Stimulated activated CD8-positive, alpha-beta memory T cell treated with anti-CD3 and anti-CD28 coated beads, Interleukin-15, amount 100 ng/mL, for 1 hour (primary cell): ENCODE measurements around the gene DUSP5.
"Not testable (repeated sequence)": the region's sequence is repeated elsewhere in the genome, so short reads cannot be mapped to it uniquely, and the experiment has no call there.

Experiments
- DNase-seq: peaks from one replicate; pipeline ENCODE4 v3.0.0-alpha.2; 2020; ENCODE audit warnings: low read depth

Gene DUSP5, protein sequence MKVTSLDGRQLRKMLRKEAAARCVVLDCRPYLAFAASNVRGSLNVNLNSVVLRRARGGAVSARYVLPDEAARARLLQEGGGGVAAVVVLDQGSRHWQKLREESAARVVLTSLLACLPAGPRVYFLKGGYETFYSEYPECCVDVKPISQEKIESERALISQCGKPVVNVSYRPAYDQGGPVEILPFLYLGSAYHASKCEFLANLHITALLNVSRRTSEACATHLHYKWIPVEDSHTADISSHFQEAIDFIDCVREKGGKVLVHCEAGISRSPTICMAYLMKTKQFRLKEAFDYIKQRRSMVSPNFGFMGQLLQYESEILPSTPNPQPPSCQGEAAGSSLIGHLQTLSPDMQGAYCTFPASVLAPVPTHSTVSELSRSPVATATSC

GRCh38 chr10:110497438-110498086 is at the start of gene DUSP5:
DUSP5 (plus strand) TSS chr10:110497907; CDS start chr10:110498122, 215 bp downstream.
- peak; percentile 83 for DNase-seq

GRCh38 chr10:110448682-110449418 is 48.9 kb upstream of the DUSP5 start:
- DNase-seq = no peak

DNA sequence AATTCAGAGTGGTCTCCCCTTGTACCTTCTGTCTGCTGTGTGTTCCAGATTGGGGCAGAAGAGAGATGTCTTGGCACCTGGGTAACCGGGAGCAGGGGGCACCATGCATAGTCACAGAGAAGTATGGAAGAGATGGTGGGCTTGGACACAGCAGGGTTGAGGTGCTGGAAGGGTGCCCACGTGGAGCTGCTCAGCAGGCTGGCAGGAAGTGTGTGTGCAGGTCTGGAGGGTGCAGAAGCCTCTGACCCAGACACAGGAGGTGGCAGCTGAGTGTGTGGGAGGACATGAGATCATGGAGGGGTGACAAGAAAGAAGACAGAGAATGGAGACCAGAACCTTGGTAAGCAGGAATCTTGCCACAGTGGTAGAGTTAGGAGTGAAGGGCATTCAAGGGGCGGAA is 42.3 kb upstream of the DUSP5 start:
- DNase-seq = no peak

GRCh38 chr10:110456046-110456445 is 41.7 kb upstream of the DUSP5 start:
- DNase-seq = no peak

DNA sequence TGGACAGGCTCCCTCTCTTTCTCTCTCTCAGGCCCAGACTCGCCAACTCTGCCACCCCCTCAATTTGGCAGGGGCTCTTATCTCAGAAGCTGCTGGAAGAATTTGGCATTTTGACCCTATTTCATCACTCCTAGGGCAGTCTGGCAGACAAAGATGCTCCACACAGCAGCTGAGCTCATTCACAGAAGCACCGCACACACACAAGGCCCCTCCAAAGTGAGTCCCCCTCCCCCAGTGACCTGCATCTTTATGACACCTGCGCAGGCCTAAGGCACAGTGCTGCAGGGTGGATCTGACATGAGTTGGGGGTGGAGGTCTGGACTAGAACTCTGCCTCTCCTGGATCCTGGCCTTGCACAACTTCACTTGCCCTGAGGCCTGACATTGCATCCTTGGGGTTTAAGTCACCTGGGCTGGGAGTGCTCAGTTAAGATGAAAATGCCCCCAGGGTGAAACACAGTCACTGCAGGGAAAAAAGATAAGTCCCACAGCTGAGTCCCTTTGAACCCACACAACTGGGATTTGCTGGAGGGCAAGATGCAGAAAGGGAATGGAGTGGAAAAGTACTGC is 41.1 kb upstream of the DUSP5 start:
- DNase-seq = no peak

DNA sequence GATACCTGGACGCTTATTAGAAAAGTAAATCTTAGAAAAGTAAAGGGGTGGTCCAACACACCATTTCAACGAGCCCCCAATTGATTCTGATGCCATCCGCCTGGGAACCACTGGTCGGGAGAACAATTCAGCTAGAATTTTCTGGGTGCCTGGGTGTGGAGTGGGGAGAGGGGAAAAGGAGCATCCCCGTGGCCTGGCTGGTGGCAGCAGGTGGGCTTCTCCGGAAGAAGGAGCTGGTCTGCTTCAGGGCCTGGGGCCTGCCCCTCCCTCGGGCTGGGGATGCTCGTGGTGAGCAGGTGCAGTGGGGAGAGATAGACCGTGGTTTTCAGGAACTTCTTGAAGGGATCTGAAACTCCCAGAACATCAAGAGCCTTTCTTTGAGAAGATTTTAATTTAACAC is 39.9 kb upstream of the DUSP5 start:
- no peak for DNase-seq

DNA sequence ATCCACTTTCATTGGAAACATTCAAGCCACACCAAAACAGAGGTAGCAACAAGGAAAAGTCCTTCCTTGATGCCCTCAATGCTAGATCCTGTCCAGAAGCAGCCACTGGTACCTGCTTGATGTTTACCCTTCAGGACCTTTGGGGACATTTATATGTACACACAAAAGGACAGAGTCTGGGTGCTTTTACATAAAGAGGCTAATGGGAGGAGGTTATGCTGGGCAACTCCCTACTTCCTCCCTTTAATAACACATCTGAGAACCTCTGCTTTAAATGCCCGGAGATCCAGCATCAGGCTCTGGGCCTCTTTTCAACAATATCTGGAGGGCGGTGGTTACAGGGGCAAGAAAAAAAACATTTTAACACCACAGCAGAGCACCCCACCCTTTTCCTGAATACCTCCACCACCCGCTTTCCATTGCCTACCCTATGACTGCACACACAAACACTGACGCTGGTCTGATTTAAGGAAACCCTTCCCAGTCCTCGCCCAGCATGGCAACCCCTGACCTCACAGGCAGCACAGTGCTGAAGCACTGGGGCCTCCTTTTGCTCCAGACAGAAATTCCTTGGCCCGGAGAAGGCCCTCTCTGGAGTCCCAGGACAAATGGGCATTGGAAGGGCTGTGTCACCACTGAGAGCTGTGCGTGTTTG is 39.3 kb upstream of the DUSP5 start:
- no peak for DNase-seq

- no peak for DNase-seq
These were observed 38.1 kb upstream of the DUSP5 start for GRCh38 chr10:110459600-110459999.

DNA sequence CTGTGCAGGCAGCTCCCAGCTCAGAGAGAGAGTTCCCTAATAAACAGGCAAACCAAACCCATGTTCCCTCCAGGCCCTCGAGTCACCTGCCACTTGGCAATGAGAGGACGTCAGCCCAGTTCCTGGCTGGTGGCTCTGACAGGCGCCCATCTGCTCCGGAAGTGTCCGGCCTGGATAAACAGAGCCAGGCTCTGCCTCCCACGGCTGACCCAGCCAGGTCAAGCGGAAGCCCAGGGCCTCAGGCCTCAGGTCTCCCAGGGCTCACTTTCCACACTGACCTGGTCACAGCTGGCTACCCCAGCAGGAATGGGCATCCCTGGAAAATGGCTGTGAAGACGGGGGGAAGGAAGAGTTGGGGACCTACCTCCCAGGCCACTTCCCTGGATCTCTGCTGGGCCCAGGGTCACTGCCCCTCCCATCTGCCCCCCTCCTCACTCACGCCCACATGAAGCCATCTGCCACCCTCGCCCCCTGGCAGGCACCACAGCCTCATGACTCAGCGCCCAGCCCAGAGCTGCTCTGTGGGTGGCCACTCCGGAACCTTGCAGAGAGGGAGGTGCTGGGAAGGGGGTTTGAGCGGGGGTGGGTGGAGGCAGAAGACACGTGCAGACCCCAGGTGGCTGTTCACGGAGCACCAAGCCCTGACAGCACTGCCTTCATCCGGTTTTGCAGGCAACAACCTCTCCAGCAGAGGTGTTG is 37.4 kb upstream of the DUSP5 start:
- DNase-seq = no peak

GRCh38 chr10:110461088-110461487 is 36.6 kb upstream of the DUSP5 start:
- no peak for DNase-seq

- DNase-seq = no peak
These were observed 36.2 kb upstream of the DUSP5 start for GRCh38 chr10:110461530-110461929.

GRCh38 chr10:110462166-110463095 is 35.3 kb upstream of the DUSP5 start:
- no peak for DNase-seq

- not testable (repeated sequence) for DNase-seq
These were observed 29.4 kb upstream of the DUSP5 start for GRCh38 chr10:110468258-110468657.

DNA sequence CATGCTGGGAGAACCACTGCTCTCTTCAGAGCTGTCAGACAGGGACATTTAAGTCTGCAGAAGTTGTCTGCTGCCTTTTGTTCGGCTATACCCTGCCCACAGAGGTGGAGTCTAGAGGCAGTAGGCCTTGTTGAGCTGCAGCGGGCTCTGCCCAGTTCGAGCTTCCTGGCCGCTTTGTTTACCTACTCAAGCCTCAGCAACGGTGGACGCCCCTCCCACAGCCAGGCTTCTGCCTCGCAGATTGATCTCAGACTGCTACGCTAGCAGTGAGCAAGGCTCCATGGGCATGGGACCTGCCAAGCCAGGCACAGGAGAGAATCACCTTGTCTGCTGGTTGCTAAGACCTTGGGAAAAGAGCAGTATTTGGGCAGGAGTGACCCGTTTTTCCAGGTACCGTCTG is 27.2 kb upstream of the DUSP5 start:
- not testable (repeated sequence) for DNase-seq

- DNase-seq = no peak
These were observed 26.1 kb upstream of the DUSP5 start for GRCh38 chr10:110471566-110472139.

DNA sequence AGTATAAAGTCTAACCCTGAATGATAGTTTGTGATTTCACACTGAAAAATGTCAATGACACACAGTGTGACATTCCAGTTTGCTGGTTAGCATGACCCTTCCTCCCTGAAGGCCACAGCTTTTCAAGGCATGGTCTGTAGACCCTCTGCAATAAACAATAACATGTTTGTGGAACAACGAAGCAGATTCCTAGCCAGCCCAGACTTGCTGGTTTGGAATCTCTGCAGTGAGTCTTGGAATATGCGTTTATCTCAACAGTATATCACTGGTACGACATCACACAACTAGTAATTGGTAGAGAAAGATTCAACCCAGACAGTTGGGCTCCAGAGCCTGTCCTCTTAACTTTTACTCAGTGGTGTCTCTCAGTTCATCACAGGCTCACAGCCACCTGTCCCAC is 23.7 kb upstream of the DUSP5 start:
- no peak for DNase-seq

DNA sequence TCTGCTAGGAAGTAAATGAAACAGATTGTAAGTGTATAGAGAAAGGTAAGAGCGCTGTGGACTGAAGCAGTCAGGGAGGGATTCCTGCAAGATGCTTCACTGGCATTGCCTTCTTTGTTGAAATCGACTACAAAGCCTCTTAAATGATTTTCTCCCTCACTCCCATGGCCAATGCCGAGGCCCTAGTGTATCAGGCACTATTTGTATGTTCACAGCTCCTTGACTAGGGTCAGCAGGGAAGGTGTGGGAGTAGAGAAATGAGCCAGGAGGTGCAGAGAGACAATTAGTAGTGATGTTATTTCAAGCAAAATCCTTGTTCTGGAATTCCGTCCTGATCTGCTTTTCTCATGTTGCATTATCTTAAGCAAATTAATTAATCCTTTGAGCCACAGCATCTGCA is 22.9 kb upstream of the DUSP5 start:
- no peak for DNase-seq

DNA sequence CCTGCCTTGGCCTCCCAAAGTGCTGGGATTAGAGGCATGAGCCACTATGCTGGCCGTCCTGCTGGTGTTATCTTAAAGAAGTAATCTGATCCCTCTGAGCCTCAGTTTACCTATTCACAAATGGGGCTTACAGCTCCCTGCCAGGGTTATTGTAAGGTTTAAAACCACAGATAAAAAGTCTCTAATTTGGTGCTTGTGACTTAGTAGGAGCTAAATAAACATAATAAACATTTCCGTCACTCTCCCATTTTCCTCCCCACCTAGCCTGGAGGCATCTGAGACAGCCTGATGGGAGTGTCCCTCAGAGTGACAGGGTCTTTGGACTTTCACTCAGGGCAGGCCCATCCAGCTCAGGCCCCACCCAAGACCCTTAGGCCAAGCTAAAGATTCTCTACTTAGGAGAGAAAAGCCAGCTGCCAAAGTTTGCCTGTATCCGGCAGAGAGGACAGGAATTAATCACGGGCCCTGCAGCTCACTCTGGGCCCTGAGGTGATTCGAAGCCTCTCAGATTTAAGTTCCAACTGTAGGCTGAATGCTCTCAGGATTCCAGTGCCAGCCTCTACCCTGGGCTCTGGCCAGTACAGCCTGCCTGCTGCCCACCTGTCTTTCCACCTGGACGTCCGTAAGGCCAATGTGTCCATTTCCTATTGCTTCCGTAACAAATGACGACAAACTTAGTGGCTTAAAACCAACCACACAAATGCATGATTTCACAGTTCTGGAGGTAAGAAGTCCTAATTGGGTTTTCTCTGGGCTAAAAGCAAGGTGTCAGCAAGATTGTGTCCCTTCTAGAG is 21.8 kb upstream of the DUSP5 start:
- DNase-seq = no peak

DNA sequence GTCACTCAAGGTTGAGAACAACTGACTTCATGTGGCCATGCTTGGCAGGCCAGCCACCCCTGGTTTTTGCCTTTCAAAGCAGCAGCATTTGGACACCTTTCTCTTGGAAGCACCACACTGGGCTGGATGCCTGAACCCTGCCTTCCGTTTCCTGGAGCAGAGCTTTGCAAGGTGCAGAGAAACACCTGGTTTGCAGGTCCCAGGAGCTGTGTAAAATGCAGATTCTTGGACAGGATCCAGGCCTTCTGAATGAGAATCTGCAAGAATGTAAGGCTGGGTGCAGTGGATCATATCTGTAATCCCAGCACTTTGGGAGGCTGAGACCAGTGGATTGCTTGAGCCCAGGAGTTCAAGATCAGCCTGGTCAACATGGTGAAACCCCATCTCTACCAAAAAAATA is 18.0 kb upstream of the DUSP5 start:
- no peak for DNase-seq
